Loucy (cell line): ENCODE measurements around the gene LACTBL1.
A peak's percentile ranks its signal among the peaks of the same experiment; 100 is the strongest.

Source experiments
- H2AFZ ChIP-seq: fragments of 200-600 bp; sonication (generic); 2 replicates; pipeline ENCODE4 v1.6.0; 2016; ENCODE audit warnings: antibody characterized with exemption, mild to moderate bottlenecking, low read length, moderate library complexity
- H3F3A ChIP-seq: fragments of 200-600 bp; 2 replicates; pipeline ENCODE4 v1.6.0; 2016; ENCODE audit warnings: antibody characterized with exemption, low read depth, mild to moderate bottlenecking
- H3K27me3 ChIP-seq: fragments of 200-600 bp; sonication (generic); 2 replicates; pipeline ENCODE4 v1.6.1; 2014; ENCODE audit warnings: low read length, mild to moderate bottlenecking; ENCODE audit not compliant: insufficient read depth, poor library complexity, severe bottlenecking
- H3K36me3 ChIP-seq: fragments of 200-600 bp; sonication (generic); 2 replicates; pipeline ENCODE4 v1.6.1; 2016; ENCODE audit warnings: low read length; ENCODE audit not compliant: insufficient read depth
- H3K4me1 ChIP-seq: fragments of 200-600 bp; sonication (generic); 2 replicates; pipeline ENCODE4 v1.5.1; 2014; ENCODE audit warnings: low read length, mild to moderate bottlenecking; ENCODE audit not compliant: insufficient read depth, poor library complexity, severe bottlenecking
- H3K4me2 ChIP-seq: fragments of 200-600 bp; sonication (generic); 2 replicates; pipeline ENCODE4 v1.6.0; 2014; ENCODE audit warnings: antibody characterized with exemption, low read length, low read depth, mild to moderate bottlenecking; ENCODE audit not compliant: poor library complexity, severe bottlenecking
- H3K4me3 ChIP-seq: fragments of 200-600 bp; sonication (generic); 2 replicates; pipeline ENCODE4 v1.5.1; 2014; ENCODE audit warnings: low read length, mild to moderate bottlenecking, mixed read lengths; ENCODE audit not compliant: poor library complexity, severe bottlenecking
- H3K79me2 ChIP-seq: fragments of 200-600 bp; sonication (generic); 2 replicates; pipeline ENCODE4 v1.6.1; 2014; ENCODE audit warnings: low read length; ENCODE audit not compliant: insufficient read depth
- H3K9ac ChIP-seq: fragments of 200-600 bp; sonication (generic); 2 replicates; pipeline ENCODE4 v1.6.0; 2014; ENCODE audit warnings: mild to moderate bottlenecking, low read depth, low read length, moderate library complexity; ENCODE audit not compliant: poor library complexity, severe bottlenecking
- H3K9me2 ChIP-seq: fragments of 200-600 bp; sonication (generic); replicated peaks from 2 replicates; pipeline ENCODE4 v1.6.1; 2016; ENCODE audit warnings: low read depth, low read length, mixed read lengths
- H3K9me3 ChIP-seq: fragments of 200-600 bp; sonication (generic); 2 replicates; pipeline ENCODE4 v1.6.1; 2014; ENCODE audit warnings: mild to moderate bottlenecking, antibody characterized with exemption, low read length, low read depth; ENCODE audit not compliant: insufficient read depth
- H4K20me1 ChIP-seq: fragments of 200-600 bp; sonication (generic); 2 replicates; pipeline ENCODE4 v1.6.0; 2014; ENCODE audit warnings: antibody characterized with exemption, low read length, mild to moderate bottlenecking; ENCODE audit not compliant: insufficient read depth, poor library complexity, severe bottlenecking
- EZH2phosphoT487 ChIP-seq: fragments of 200-600 bp; IDR thresholded peaks from 2 replicates; pipeline ENCODE4 v1.6.1; 2018; ENCODE audit warnings: antibody characterized with exemption, mild to moderate bottlenecking, moderate library complexity, borderline replicate concordance
- TF ChIP-seq, protein P1 (sequence below): fragments of 200-600 bp; sonication (generic); conservative IDR thresholded peaks from 2 replicates; pipeline ENCODE4 v1.5.1; 2014; ENCODE audit warnings: mild to moderate bottlenecking, antibody characterized with exemption, low read length

The LACTBL1 gene, protein sequence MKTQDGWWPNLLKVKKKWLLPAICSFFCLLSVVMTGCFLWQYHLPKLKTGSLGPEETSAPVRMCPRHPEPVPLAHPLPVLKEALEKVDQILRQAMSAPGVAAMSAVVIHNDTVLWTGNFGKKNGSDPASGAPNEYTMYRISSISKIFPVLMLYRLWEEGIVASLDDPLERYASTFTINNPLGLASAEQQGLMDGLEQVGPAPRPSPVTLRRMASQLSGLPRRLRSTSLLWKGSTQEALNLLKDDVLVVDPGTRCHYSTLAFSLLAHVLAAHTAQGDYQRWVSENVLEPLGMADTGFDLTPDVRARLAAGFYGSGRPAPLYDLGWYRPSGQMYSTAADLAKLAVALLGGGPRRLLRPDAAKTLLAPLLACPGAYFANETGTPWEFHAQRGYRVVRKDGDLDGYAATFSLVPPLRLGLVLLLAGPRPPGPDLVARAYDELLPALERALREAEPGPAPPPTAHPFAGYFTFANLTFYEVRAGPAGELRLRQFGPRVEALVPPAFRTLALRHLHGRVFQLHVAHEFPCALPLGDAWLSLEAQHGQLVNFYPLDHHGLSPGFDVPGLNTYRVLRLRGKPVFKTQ

GRCh38 chr1:22972760-22973159, at the start of gene LACTBL1:
TSS of gene LACTBL1 (minus strand) at chr1:22972866. CDS start at chr1:22972316, 550 bp downstream.
- Histone ChIP-seq H3F3A (no peaks in the 10 kb centered on the region), H4K20me1 (no peaks in the 10 kb centered on the region), H2AFZ (no peak within 1 kb of the TSS), H3K9me3 (no peaks in the 10 kb centered on the region), H3K79me2 (no peaks in the 10 kb centered on the region), H3K27me3 (peaks cover 17% of the 10 kb centered on the region), H3K36me3 (no peaks in the 10 kb centered on the region), H3K4me1 (no peaks in the 10 kb centered on the region), H3K9ac (no peak within 1 kb of the TSS), H3K4me3 (no peak within 1 kb of the TSS), H3K4me2 (no peak within 1 kb of the TSS), H3K9me2 (no peaks in the 10 kb centered on the region)
- TF ChIP-seq EZH2phosphoT487 = no peak
- TF ChIP-seq, protein P1, sequence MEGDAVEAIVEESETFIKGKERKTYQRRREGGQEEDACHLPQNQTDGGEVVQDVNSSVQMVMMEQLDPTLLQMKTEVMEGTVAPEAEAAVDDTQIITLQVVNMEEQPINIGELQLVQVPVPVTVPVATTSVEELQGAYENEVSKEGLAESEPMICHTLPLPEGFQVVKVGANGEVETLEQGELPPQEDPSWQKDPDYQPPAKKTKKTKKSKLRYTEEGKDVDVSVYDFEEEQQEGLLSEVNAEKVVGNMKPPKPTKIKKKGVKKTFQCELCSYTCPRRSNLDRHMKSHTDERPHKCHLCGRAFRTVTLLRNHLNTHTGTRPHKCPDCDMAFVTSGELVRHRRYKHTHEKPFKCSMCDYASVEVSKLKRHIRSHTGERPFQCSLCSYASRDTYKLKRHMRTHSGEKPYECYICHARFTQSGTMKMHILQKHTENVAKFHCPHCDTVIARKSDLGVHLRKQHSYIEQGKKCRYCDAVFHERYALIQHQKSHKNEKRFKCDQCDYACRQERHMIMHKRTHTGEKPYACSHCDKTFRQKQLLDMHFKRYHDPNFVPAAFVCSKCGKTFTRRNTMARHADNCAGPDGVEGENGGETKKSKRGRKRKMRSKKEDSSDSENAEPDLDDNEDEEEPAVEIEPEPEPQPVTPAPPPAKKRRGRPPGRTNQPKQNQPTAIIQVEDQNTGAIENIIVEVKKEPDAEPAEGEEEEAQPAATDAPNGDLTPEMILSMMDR = no peak

- Histone ChIP-seq H3K4me1 (peaks cover 32% of the 10 kb centered on the region), H3K4me3 (peak overlapping the region; percentile 83), H2AFZ (no peak overlapping the region), H3K36me3 (no peaks in the 10 kb centered on the region), H3K9me2 (no peaks in the 10 kb centered on the region), H3K9me3 (no peaks in the 10 kb centered on the region), H3F3A (0 out of 2 replicates have a peak, but pooled peaks cover 3% of the 10 kb centered on the region), H3K4me2 (peak overlapping the region; percentile 81), H4K20me1 (peaks cover 68% of the 10 kb centered on the region), H3K79me2 (peaks cover 75% of the 10 kb centered on the region), H3K27me3 (no peaks in the 10 kb centered on the region), H3K9ac (no peak overlapping the region)
- TF ChIP-seq, protein P1 = no peak
- TF ChIP-seq EZH2phosphoT487 = no peak
Observed at GRCh38 chr1:23021834-23022233, 49.2 kb upstream of the LACTBL1 start.

DNA sequence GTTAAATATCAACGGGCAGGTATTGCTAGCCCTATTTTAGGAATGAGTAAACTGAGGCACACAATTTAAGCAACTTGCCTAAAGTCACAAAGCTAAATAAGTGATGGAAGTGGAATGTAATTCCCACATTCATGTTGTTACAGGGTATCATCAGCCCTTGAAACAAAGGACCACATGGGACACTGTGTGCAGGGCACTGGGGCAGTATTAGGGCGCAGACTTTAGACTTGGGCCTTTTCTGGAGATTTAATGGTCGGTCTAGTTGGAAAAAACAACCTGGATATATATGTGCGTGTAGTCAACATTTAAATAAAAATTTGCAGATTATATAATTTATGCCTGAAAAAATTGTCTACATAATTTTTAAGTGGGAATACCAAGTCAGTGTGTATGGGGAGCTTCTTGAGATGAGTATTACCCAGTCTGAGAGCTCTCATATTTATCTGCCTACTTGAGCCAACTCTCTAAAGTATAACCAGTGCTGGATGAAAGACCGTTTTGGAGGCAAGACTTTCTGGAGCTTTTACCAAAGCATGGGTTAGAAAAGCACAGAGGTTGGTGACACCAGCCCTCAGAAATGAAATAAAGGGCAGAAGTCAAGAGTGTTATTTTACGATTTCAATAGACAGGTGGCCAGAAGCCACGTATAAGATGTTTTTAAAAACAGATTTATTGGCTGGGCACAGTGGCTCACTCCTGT, 48.2 kb upstream of the LACTBL1 start:
- no peaks in the 10 kb centered on the region for H3K27me3 ChIP-seq
- H3K9ac ChIP-seq = peak overlapping the region; percentile 95
- no peaks in the 10 kb centered on the region for H3K36me3 ChIP-seq
- H3K79me2 ChIP-seq = peaks cover 66% of the 10 kb centered on the region
- no peaks in the 10 kb centered on the region for H3F3A ChIP-seq
- H4K20me1 ChIP-seq = peaks cover 58% of the 10 kb centered on the region
- no peak overlapping the region for H2AFZ ChIP-seq
- H3K4me1 ChIP-seq = peaks cover 27% of the 10 kb centered on the region
- TF ChIP-seq, protein P1 = no peak
- no peak for TF ChIP-seq EZH2phosphoT487
- H3K4me2 ChIP-seq = peak overlapping the region; percentile 81
- H3K9me2 ChIP-seq = no peaks in the 10 kb centered on the region
- H3K4me3 ChIP-seq = peak overlapping the region; percentile 83
- H3K9me3 ChIP-seq = no peaks in the 10 kb centered on the region
